Naive B cell (primary cell): ENCODE measurements around the gene GLIPR2. TPM values are rescaled to one million over a fixed set of nuclear protein-coding genes. Genes with fewer than 3 reads are reported as not detected.
"Not testable (repeated sequence)": the region's sequence is repeated elsewhere in the genome, so short reads cannot be mapped to it uniquely, and the experiment has no call there.

Source experiments
- ATAC-seq, 2 donors: fragments of 150-1000 bp; cut with Tn5 transposase; 2 replicates each; pipeline ENCODE4 v1.10.0; 2021; ENCODE audit warnings: low read depth in 2 of 2, mild to moderate bottlenecking in 2 of 2, moderate library complexity in 2 of 2
- DNase-seq: peaks from one replicate; pipeline ENCODE4 v3.0.0; 2022
- H3K27ac Mint-ChIP-seq, 6 donors: one replicate each; pipeline ENCODE4 v1.8.0; 2020 to 2022; ENCODE audit warnings: mild to moderate bottlenecking in 6 of 6, mixed read lengths in 6 of 6, moderate library complexity in 5 of 6, inconsistent platforms in 2 of 6
- H3K27me3 Mint-ChIP-seq, 3 donors: one replicate each; pipeline ENCODE4 v1.8.0; 2021 to 2022; ENCODE audit warnings: mixed read lengths in 3 of 3, mild to moderate bottlenecking in 1 of 3
- H3K36me3 Mint-ChIP-seq, 2 donors: one replicate each; pipeline ENCODE4 v1.8.0; 2020 to 2022; ENCODE audit warnings: mixed read lengths in 2 of 2, inconsistent platforms in 1 of 2, mild to moderate bottlenecking in 1 of 2
- H3K4me1 Mint-ChIP-seq, 3 donors: one replicate each; pipeline ENCODE4 v1.8.0; 2020 to 2022; ENCODE audit warnings: mixed read lengths in 3 of 3, inconsistent platforms in 1 of 3, mild to moderate bottlenecking in 1 of 3, moderate library complexity in 1 of 3
- H3K4me3 Mint-ChIP-seq, 8 donors: one replicate each; pipeline ENCODE4 v1.8.0; 2020 to 2022; ENCODE audit warnings: mild to moderate bottlenecking in 8 of 8, mixed read lengths in 8 of 8, moderate library complexity in 8 of 8, inconsistent platforms in 2 of 8
- H3K9me3 Mint-ChIP-seq, 7 donors: one replicate each; pipeline ENCODE4 v1.8.0; 2020 to 2022; ENCODE audit warnings: mixed read lengths in 7 of 7, mild to moderate bottlenecking in 5 of 7, inconsistent platforms in 2 of 7, moderate library complexity in 1 of 7
- polyA plus RNA-seq, 6 donors: library from polyadenylated mRNA; unstranded; fragments of 300-500 nt; fragmentation: Illumina TruSeq; gene quantifications; one replicate each; pipeline ENCODE4 v1.2.3, GENCODE V29; 2021; ENCODE audit warnings: low read depth in 6 of 6

Gene GLIPR2
- polyA plus RNA-seq, 6 donors from 2014 or later = 32.7 to 49.7 (median 48.2) TPM

- DNase-seq (peak; percentile 88), ATAC-seq (peak; percentile 95 to 97)
- peaks cover 0 to 8% of the 10 kb centered on the region in 2 donors for H3K36me3 Mint-ChIP-seq
- H3K27me3 Mint-ChIP-seq = no peaks in the 10 kb centered on the region
- peak overlapping the region; percentile 98 to 100 (median 99) for H3K27ac Mint-ChIP-seq
- H3K4me3 Mint-ChIP-seq = peak overlapping the region; percentile 82 to 94 (median 90)
- H3K4me1 Mint-ChIP-seq = peaks cover 45 to 64% (median 52%) of the 10 kb centered on the region in 3 donors
- peaks cover 0 to 3% (median 0%) of the 10 kb centered on the region in 7 donors for H3K9me3 Mint-ChIP-seq
These were observed 15.0 kb downstream of the GLIPR2 start for GRCh38 chr9:36151316-36152210.

DNA sequence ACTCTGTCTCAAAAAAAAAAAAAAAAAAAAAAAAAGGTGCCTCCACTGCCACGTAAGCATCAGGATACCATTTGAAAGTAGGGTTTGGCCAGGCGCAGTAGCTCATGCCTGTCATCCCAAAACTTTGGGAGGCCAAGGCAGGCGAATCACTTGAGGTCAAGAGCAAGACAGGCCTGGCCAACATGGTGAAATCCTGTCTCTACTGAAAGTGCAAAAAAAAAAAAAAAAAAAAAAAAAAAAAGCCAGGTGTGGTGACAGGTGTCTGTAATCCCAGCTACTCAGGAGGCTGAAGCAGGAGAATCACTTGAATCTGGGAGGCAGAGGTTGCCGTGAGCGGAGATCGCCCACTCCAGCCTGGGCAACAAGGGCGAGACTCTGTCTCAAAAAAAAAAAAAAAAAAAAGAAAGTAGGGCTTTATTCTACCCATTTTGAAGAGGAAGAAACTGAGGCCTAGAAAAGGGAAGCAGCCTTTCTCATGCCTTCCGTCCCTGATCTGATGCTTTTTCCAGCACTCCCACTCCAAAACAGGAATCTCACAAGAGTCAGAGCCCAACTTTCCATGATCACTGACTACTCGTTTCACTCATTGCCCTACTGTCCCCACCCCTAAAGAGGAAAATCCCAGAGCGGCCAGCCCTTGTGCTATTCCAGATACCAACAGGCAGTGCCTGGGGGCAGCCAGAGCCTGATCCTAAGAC, 16.4 kb downstream of the GLIPR2 start:
- Mint-ChIP-seq H3K4me3 (peak overlapping the region; percentile 61 to 91 (median 76)), H3K9me3 (peaks cover 0 to 4% (median 0%) of the 10 kb centered on the region in 7 donors), H3K4me1 (peaks cover 38 to 54% (median 46%) of the 10 kb centered on the region in 3 donors), H3K27me3 (no peaks in the 10 kb centered on the region), H3K27ac (peak overlapping the region; percentile 92 to 100 (median 98)), H3K36me3 (peaks cover 0 to under 1% of the 10 kb centered on the region in 2 donors)
- no peak for DNase-seq
- no peak for ATAC-seq

DNA sequence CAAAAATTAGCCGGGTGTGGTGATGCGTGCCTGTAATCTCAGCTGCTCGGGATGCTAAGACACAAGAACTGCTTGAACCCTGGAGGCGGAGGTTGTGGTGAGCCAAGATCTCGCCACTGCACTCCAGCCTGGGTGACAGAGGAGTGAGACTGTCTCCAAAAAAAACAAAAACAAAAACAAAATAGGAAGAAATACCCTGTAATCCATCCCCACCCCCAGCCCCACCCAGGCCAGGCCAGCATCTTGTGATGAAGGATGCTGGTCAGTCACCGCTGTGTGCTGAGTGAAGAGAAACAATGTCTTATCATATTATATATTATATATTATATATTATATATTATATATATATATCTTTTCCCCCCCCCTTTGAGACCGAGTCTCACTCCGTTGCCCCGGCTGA, 17.2 kb downstream of the GLIPR2 start:
- peaks cover 0 to 9% of the 10 kb centered on the region in 2 donors for H3K36me3 Mint-ChIP-seq
- no peaks in the 10 kb centered on the region for H3K27me3 Mint-ChIP-seq
- H3K9me3 Mint-ChIP-seq = peaks cover 0 to 4% (median 0%) of the 10 kb centered on the region in 7 donors
- ATAC-seq (no peak), DNase-seq (peak; percentile 25)
- peak overlapping the region; percentile 92 to 100 (median 98) for H3K27ac Mint-ChIP-seq
- H3K4me3 Mint-ChIP-seq = peak overlapping the region; percentile 61 to 82 (median 78)
- H3K4me1 Mint-ChIP-seq = peaks cover 38 to 54% (median 46%) of the 10 kb centered on the region in 3 donors

DNA sequence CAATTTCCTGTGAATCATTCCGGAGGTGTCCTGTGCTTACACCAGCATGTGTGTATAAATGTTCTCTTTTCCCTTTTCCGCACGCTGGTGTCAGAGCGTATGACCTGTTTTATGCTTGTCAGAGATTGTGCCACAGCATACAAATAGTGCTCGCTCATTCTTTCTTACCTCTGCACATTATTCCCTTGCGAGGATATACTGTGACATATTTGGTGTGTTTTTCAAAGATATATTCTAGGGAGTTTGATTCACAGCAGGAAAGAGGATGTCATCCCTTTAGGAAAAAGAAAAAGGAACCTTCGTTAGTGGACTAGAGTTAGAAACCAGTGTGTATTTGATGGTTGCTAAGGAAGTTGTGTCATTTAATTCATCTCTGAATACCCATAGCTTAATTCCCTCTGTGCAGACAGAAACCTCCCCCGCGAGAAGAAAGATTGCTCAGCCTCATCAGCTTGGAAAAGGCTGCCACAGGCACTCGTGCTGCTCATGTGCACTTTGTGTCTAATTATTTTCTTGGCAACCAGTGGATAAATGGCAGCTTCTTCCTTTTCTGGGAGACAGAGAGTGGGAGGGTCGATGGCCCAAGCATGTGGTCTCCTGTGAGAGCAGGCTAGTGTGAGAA, 17.9 kb downstream of the GLIPR2 start:
- H3K36me3 Mint-ChIP-seq = peaks cover 0 to 16% of the 10 kb centered on the region in 2 donors
- peaks cover 38 to 54% (median 46%) of the 10 kb centered on the region in 3 donors for H3K4me1 Mint-ChIP-seq
- H3K4me3 Mint-ChIP-seq = peak overlapping the region in 7 of 8 donors; percentile 28 to 78 (median 49)
- H3K9me3 Mint-ChIP-seq = peaks cover 0 to 4% (median 0%) of the 10 kb centered on the region in 7 donors
- H3K27me3 Mint-ChIP-seq = no peaks in the 10 kb centered on the region
- peak; percentile 54 for DNase-seq
- peak overlapping the region; percentile 88 to 98 (median 95) for H3K27ac Mint-ChIP-seq
- ATAC-seq = peak; percentile 23 to 32

DNA sequence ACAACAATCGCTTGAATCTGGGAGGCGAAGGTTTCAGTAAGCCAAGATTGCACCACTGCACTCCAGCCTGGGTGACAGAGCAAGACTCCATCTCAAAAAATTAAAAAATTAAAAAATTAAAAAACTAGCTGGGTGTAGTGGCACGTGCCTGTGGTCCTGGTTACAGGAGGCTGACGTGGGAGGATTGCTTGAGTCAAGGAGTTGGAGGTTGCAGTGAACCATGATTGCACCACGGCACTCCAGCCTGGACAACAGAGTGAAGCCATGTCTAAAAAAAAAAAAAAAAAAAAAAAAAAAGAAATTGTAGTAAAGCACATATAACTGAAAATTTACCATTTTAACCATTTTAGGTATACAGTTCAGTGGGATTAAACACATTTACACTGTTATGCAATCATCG, 19.6 kb downstream of the GLIPR2 start:
- peaks cover 0 to 4% (median 0%) of the 10 kb centered on the region in 7 donors for H3K9me3 Mint-ChIP-seq
- H3K36me3 Mint-ChIP-seq = peaks cover 0 to 23% of the 10 kb centered on the region in 2 donors
- H3K27me3 Mint-ChIP-seq = no peaks in the 10 kb centered on the region
- no peak for DNase-seq
- H3K4me1 Mint-ChIP-seq = peaks cover 30 to 38% (median 33%) of the 10 kb centered on the region in 3 donors
- no peak for ATAC-seq
- peak overlapping the region in 1 of 6 donors; percentile 43 for H3K27ac Mint-ChIP-seq
- H3K4me3 Mint-ChIP-seq = no peak overlapping the region

- Mint-ChIP-seq H3K4me3 (no peak overlapping the region), H3K9me3 (peaks cover 0 to 4% (median 0%) of the 10 kb centered on the region in 7 donors), H3K27ac (no peak overlapping the region), H3K27me3 (no peaks in the 10 kb centered on the region), H3K4me1 (peaks cover 18 to 19% (median 18%) of the 10 kb centered on the region in 3 donors), H3K36me3 (peaks cover 0 to 23% of the 10 kb centered on the region in 2 donors)
- DNase-seq (no peak), ATAC-seq (no peak)
These were observed 21.6 kb downstream of the GLIPR2 start for GRCh38 chr9:36158122-36158521.

GRCh38 chr9:36158917-36159316, 22.4 kb downstream of the GLIPR2 start:
- Mint-ChIP-seq H3K27ac (no peak overlapping the region), H3K9me3 (peaks cover 0 to 4% (median 0%) of the 10 kb centered on the region in 7 donors), H3K4me3 (no peak overlapping the region), H3K4me1 (peaks cover 10 to 13% (median 12%) of the 10 kb centered on the region in 3 donors), H3K27me3 (no peaks in the 10 kb centered on the region), H3K36me3 (peaks cover 0 to 23% of the 10 kb centered on the region in 2 donors)
- ATAC-seq (no peak), DNase-seq (no peak)

DNA sequence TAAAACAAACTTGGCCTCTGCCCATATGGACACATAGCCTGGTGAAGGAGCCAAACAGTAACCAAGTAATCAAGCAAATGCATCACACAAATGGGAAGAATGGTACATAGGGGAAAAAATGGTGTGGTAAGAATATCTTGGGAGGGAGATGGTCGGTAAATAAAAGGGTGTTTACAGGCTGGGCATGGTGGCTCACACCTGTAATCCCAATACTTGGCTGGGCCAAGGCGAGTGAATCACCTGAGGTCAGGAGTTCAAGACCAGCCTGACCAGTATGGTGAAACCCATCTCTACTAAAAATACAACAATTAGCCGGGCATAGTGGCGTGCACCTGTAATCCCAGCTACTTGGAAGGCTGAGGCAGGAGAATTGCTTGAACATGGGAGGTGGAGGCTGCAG, 23.0 kb downstream of the GLIPR2 start:
- not testable (repeated sequence) for H3K4me3 Mint-ChIP-seq, H3K9me3 Mint-ChIP-seq, H3K4me1 Mint-ChIP-seq, H3K27me3 Mint-ChIP-seq, DNase-seq, ATAC-seq, H3K27ac Mint-ChIP-seq
- H3K36me3 Mint-ChIP-seq = peaks cover 0 to 23% of the 10 kb centered on the region in 2 donors

DNA sequence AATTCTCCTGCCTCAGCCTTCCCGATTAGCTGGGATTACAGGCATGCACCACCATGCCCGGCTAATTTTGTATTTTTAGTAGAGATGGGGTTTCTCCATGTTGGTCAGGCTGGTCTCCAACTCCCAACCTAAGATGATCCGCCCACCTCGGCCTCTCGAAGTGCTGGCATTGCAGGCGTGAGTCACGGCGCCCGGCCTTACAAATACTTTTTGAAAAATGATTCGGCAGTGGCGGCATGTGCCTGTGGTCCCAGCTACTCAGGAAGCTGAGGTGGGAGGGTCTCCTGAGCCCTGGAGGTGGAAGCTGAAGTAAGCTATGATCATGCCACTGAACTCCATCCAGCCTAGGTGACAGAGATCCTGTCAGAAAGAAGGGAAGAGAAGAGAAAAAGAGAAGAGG, 23.6 kb downstream of the GLIPR2 start:
- not testable (repeated sequence) for ATAC-seq

GRCh38 chr9:36161187-36161586, 24.7 kb downstream of the GLIPR2 start:
- ATAC-seq (no peak), DNase-seq (no peak)
- Mint-ChIP-seq H3K4me1 (peaks cover 0 to 4% (median 3%) of the 10 kb centered on the region in 3 donors), H3K9me3 (peaks cover 0 to 4% (median 0%) of the 10 kb centered on the region in 7 donors), H3K27ac (peak overlapping the region in 2 of 6 donors; percentile 57 to 75), H3K4me3 (no peak overlapping the region), H3K27me3 (no peaks in the 10 kb centered on the region), H3K36me3 (peaks cover 0 to 23% of the 10 kb centered on the region in 2 donors)

More for the DNA sequence above, 23.6 kb downstream of the GLIPR2 start:
- not testable (repeated sequence) for DNase-seq, H3K9me3 Mint-ChIP-seq, H3K4me1 Mint-ChIP-seq, H3K27me3 Mint-ChIP-seq, H3K4me3 Mint-ChIP-seq
- Mint-ChIP-seq H3K36me3 (peaks cover 0 to 23% of the 10 kb centered on the region in 2 donors), H3K27ac (peak overlapping the region in 3 of 6 donors; percentile 26 to 88 (median 82))

DNA sequence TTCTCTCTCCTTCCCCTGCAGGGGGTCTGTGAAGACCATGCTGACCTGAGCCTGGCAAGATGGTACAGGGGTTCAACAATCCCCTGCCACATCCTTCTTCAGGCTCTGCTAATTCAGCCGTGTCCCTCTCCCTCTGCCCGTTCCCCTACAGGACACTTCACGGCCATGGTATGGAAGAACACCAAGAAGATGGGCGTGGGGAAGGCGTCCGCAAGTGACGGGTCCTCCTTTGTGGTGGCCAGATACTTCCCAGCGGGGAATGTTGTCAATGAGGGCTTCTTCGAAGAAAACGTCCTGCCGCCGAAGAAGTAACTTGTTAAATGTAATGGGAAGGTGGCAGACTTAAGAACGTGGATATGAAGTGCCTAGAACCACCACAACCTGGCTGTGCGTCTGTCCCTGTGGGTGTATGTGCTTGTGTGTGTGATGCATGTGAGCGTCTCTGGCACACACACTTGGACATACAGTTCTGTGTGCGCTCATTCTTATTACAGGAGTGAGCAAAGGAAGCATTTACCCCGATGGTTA, 25.7 kb downstream of the GLIPR2 start:
- no peak overlapping the region for H3K4me3 Mint-ChIP-seq
- H3K36me3 Mint-ChIP-seq = peaks cover 0 to 23% of the 10 kb centered on the region in 2 donors
- no peak for DNase-seq
- H3K9me3 Mint-ChIP-seq = no peaks in the 10 kb centered on the region
- H3K27me3 Mint-ChIP-seq = no peaks in the 10 kb centered on the region
- ATAC-seq = no peak
- H3K27ac Mint-ChIP-seq = peak overlapping the region in 1 of 6 donors; percentile 40
- H3K4me1 Mint-ChIP-seq = peaks cover 0 to 9% (median 7%) of the 10 kb centered on the region in 3 donors

DNA sequence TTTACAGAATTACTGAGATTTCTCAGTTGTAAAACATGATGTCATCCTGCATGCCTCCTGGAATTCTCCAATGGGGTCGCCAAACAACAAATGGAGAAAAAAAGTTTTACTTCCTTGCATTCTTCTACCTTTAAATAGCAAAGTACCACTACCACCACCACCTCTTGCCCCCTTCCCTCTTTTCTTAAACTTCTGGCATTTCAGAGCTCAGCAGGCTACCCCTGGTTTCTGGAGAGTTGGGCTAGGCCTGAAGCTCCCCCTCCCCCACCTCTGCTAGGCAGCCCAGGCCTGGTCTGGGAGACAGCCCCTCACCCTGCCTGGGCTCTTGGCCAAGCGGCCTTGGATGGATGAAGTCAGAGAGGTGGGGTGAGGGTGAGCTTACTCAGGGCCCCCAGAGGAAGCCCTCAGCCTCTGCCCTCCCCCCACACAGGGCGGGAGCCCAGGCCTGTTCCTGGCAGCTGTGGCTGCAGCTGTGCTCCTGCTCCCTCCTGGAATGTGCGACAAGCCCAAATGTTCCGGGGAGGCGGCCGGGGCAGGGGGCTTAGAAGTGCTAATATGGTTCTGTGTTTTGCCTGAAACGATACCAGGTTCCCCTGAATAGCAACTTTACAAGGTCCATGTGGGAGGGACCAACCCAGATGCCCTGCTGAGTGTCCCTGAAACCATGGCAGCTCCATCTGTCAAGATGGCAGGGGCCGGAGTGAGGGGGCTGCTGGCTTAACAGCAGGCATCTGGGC, 26.7 kb downstream of the GLIPR2 start:
- Mint-ChIP-seq H3K4me3 (no peak overlapping the region), H3K27me3 (no peaks in the 10 kb centered on the region), H3K9me3 (no peaks in the 10 kb centered on the region), H3K4me1 (peaks cover 0 to 9% (median 7%) of the 10 kb centered on the region in 3 donors), H3K27ac (peak overlapping the region in 1 of 6 donors; percentile 53), H3K36me3 (peaks cover 0 to 20% of the 10 kb centered on the region in 2 donors)
- DNase-seq (no peak), ATAC-seq (no peak)
